Lower leg skin (tissue), 3 donors: ENCODE measurements around the gene GCHFR.

Experiments
- POLR2A ChIP-seq, 2 donors: fragments of 450-650 bp; IDR thresholded peaks; one replicate each; pipeline ENCODE4 v1.6.1; 2016 to 2017; ENCODE audit warnings: antibody characterized with exemption in 2 of 2, mild to moderate bottlenecking in 1 of 2, moderate library complexity in 1 of 2
- TF ChIP-seq, protein P1 (sequence below), 3 donors: fragments of 450-650 bp; IDR thresholded peaks; one replicate each; pipeline ENCODE4 v1.5.1; 2016; ENCODE audit warnings: antibody characterized with exemption in 3 of 3, mild to moderate bottlenecking in 3 of 3, moderate library complexity in 2 of 3

- TF ChIP-seq, protein P1, sequence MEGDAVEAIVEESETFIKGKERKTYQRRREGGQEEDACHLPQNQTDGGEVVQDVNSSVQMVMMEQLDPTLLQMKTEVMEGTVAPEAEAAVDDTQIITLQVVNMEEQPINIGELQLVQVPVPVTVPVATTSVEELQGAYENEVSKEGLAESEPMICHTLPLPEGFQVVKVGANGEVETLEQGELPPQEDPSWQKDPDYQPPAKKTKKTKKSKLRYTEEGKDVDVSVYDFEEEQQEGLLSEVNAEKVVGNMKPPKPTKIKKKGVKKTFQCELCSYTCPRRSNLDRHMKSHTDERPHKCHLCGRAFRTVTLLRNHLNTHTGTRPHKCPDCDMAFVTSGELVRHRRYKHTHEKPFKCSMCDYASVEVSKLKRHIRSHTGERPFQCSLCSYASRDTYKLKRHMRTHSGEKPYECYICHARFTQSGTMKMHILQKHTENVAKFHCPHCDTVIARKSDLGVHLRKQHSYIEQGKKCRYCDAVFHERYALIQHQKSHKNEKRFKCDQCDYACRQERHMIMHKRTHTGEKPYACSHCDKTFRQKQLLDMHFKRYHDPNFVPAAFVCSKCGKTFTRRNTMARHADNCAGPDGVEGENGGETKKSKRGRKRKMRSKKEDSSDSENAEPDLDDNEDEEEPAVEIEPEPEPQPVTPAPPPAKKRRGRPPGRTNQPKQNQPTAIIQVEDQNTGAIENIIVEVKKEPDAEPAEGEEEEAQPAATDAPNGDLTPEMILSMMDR (IDR thresholded peaks at IDR 0.05): no peak
- no peak for TF ChIP-seq POLR2A (IDR thresholded peaks at IDR 0.05)
These were observed 47.7 kb upstream of the GCHFR start for GRCh38 chr15:40716165-40716564.
